ENCODE measurements around the gene SLAMF6.
"Not testable (repeated sequence)": the region's sequence is repeated elsewhere in the genome, so short reads cannot be mapped to it uniquely, and the experiment has no call there.

Gene SLAMF6

GRCh38 chr1:160541622-160542302 is 18.7 kb upstream of the SLAMF6 start:
- no peak for DNase-seq

DNA sequence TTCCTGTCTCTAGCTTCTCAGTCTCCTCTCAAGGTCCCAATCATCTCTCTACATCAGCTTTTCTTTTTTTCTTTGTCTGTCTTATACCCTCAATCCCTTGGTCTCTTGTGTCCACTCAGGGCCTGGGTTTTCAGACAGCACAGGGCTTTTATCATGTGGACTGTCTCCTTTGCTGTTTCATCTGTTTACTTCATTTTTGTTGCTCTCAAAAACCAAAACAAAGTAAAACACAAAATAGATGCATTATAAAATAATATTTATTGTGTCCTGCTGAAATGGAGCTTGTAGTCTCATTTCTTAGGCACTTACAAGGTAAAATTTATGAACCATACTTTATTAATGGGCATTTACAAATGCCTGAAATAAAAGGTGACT is 17.8 kb upstream of the SLAMF6 start:
- DNase-seq, result no peak

- DNase-seq, result no peak
Measured at GRCh38 chr1:160539990-160540858, 17.2 kb upstream of the SLAMF6 start.

- no peak for DNase-seq
Measured at GRCh38 chr1:160539684-160539989, 16.6 kb upstream of the SLAMF6 start.

DNA sequence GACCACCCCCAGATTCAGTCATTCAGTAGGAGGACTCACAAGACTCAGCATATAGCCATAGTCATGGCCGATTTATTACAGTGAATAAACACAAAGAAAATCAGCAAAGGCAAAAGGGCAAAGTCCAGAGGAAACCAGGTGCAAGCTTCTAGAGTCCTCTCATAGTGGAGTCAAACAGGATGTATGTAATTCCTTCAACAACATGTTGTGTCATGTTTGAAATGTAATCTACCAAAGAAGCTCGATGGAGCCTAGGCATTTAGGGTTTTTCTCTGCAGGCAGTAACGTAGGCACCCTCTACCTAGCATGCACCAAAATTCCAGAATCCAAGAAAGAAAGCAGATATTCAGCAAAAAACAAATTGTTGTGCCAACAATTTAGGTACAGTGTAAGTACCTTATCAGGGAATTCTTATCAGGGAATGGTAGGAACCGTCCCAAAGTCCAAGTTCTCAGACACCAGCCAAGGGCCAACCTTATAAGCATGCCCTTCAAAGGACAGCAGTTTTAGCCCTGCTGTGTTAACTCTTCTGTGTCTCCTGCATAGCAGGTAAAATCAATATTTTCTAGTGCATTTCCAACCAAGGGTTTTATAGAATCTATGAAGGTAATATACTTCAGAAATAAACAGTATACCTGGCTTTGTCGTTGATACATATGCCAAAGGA is 16.1 kb upstream of the SLAMF6 start:
- DNase-seq, result no peak

GRCh38 chr1:160537714-160538665 is 14.9 kb upstream of the SLAMF6 start:
- no peak for DNase-seq

GRCh38 chr1:160534823-160535605 is 12.0 kb upstream of the SLAMF6 start:
- DNase-seq, result no peak

DNA sequence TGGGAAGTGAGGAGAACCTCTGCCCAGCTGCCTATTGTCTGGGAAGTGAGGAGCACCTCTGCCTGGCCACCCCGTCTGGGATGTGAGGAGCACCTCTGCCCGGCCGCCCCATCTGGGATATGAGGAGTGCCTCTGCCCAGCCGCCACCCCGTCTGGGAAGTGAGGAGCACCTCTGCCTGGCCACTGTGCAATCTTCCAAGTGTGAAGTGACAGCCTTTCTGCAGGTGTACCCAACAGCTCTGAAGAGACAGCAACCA is 9.4 kb upstream of the SLAMF6 start:
- not testable (repeated sequence) for DNase-seq

DNA sequence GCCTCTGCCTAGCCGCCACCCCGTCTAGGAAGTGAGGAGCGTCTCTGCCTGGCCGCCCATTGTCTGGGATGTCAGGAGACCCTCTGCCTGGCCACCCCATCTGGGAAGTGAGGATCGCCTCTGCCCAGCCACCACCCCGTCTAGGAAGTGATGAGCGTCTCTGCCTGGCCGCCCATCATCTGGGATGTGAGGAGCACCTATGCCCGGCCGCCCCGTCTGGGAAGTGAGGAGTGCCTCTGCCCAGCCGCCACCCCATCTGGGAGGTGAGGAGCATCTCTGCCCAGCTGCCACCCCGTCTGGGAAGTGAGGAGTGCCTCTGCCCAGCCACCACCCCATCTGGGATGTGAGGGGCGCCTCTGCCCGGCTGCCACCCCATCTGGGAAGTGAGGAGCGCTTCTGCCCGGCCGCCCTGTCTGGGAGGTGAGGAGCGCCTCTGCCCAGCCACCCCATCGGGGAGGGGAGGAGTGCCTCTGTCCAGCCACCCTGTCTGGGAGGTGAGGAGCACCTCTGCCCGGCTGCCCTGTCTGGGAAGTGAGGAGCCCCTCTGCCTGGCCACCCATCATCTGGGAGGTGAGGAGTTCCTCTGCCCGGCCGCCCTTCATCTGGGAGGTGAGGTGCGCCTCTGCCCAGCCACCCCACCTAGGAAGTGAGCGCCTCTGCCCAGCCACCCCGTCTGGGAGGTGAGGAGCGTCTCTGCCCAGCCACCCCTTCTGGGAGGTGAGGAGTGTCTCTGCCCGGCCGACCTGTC is 8.9 kb upstream of the SLAMF6 start:
- DNase-seq, result not testable (repeated sequence)

DNA sequence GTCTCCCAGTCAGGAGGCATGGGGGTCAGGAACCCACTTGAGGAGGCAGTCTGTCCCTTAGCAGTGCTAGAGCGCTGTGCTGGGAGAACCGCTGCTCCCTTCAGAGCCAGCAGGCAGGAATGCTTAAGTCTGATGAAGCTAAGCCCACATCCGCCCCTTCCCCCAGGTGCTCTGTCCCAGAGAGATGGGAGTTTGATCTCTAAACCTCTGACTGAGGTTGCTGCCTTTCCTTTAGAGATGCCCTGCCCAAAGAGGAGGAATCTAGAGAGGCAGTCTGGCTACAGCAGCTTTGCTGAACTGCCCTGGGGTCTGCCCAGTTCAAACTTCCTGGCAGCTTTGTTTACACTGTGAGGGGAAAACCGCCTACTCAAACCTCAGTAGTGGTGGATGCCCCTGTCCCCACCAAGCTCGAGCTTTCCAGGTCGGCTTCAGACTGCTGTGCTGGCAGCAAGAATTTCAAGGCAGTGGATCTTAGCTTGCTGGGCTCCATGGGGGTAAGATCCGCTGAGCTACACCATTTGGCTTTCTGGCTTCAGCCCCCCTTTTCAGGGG is 6.4 kb upstream of the SLAMF6 start:
- not testable (repeated sequence) for DNase-seq

DNA sequence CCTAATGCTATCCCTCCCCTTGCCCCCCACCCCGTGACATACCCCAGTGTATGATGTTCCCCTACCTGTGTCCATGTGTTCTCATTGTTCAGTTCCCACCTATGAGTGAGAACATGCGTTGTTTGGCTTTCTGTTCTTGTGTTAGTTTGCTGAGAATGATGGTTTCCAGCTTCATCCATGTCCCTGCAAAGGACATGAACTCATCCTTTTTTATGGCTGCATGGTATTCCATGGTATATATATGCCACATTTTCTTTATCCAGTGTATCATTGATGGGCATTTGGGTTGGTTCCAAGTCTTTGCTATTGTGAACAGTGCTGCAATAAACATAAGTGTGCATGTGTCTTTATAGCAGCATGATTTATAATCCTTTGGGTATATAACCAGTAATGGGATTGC is 734 bp upstream of the SLAMF6 start:
- not testable (repeated sequence) for DNase-seq

GRCh38 chr1:160522136-160522535 is 919 bp downstream of the SLAMF6 start:
- no peak for DNase-seq

- DNase-seq, result no peak
Measured at GRCh38 chr1:160521554-160521953, 1.5 kb downstream of the SLAMF6 start.

- no peak for DNase-seq
Measured at GRCh38 chr1:160520999-160521398, 2.1 kb downstream of the SLAMF6 start.

DNA sequence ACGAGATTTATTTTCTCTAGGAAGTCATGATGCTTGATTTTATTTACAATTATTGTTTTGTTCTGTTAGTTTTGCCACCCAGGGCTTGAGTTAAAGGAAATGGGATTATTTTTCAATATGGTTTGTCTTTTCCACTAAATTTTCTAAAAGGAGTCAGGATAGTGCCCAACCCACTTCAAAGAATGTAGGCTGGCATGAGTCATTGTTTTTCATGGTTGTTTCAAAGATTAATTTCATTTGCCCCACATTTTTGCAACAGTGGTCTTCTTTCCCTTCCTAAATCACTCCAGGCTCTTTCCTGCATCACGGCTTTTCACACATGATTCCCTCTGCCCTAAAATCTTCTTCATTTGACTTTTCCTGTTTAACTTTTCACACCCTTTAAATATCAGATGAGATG is 2.5 kb downstream of the SLAMF6 start:
- DNase-seq, result no peak

- no peak for DNase-seq
Measured at GRCh38 chr1:160519642-160520435, 3.2 kb downstream of the SLAMF6 start.

DNA sequence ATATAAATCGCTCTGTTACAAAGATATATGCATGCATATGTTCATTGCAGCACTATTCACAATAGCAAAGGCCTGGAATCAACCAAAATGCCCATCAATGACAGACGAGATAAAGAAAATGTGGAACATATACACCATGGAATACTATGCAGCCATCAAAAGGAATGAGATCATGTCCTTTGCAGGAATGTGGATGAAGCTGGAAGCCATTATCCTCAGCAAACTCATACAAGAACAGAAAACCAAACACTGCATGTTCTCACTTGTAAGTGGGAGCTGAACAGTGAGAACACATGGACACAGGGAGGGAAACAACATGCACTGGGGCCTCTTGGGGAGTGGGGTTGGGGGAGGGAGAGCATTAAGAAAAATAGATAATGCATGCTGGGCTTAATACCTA is 5.5 kb downstream of the SLAMF6 start:
- not testable (repeated sequence) for DNase-seq

- DNase-seq, result not testable (repeated sequence)
Measured at GRCh38 chr1:160515908-160516307, 7.1 kb downstream of the SLAMF6 start.

GRCh38 chr1:160504651-160505050 is 18.4 kb downstream of the SLAMF6 start:
- DNase-seq, result no peak

DNA sequence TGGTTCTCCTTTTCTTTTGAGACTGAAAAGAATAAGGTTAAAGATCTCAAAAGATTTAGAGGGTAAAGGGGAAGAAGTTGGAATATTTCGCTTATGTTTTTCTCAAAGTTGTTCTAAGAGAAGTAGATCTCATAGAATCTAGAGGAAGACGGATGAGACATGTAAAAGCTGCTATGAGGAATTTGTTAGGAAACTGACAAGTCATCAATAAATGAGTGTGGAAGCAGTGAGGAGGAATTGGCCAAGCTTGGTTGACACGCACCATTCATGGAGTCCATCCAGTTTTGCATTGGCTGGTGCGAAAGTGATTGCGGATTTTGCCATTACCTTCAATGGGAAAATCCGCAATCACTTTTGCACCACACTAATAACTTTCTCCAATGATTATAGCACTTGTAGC is 20.0 kb downstream of the SLAMF6 start:
- DNase-seq, result no peak

Measured in activated CD8-positive, alpha-beta memory T cell treated with anti-CD3 and anti-CD28 coated beads for 24 hours (primary cell).